HG03342 (cell line): ENCODE data around the gene NT5DC1.
"Not testable (repeated sequence)": the region's sequence is repeated elsewhere in the genome, so short reads cannot be mapped to it uniquely, and the experiment has no call there.

Experiments
- ATAC-seq: cut with Tn5 transposase; IDR thresholded peaks from one replicate; pipeline ENCODE4 v1.9.1; 2021; ENCODE audit warnings: mild to moderate bottlenecking, moderate library complexity; ENCODE audit not compliant: unreplicated experiment

Gene NT5DC1

GRCh38 chr6:116268589-116269293, 168.1 kb downstream of the NT5DC1 start:
- ATAC-seq = peak; percentile 90

DNA sequence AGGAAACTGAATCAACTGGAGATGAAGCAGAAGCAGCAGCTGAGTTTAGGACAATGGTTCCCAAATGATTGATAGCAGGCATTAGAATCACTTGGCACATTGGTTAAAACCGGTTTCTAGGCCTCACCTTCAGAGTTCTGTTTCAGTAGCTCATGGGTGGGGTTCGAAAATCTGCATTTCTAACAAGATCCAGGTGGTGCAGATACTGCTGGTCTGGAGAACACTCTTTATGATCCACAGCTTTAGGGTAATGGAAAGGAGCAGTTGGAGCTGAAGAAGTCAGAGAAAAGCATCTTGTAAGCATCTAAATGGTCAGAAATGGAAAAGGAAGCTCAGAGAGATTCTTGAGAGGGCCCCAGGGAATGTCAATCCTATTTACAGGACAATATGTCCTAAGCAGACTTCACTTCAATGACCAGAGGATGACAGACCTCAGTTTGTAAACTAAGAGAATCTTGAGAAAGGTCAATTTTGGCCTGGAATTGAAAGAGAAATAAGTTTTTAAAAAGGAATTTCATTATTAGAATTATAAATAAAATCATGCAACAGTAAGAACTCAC, 170.6 kb downstream of the NT5DC1 start:
- no peak for ATAC-seq

- no peak for ATAC-seq
These were observed 176.5 kb downstream of the NT5DC1 start for GRCh38 chr6:116277124-116277523.

DNA sequence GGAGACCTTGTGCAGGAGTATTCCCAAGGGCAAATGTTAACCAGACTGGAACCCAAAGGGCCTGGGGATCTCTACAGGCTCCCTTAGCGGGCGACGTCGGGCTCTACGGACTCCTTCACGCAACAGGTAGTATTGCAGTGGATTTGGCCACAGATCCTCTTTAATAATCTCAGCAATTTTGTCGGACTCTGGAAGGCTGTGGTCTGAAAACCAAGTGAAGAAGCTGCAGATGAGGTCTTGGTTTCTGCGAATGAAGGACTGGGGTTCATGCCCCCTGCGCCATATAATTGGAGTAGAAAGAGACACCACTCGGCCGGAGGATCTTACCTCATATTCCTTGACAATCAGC, 177.8 kb downstream of the NT5DC1 start:
- ATAC-seq = no peak

DNA sequence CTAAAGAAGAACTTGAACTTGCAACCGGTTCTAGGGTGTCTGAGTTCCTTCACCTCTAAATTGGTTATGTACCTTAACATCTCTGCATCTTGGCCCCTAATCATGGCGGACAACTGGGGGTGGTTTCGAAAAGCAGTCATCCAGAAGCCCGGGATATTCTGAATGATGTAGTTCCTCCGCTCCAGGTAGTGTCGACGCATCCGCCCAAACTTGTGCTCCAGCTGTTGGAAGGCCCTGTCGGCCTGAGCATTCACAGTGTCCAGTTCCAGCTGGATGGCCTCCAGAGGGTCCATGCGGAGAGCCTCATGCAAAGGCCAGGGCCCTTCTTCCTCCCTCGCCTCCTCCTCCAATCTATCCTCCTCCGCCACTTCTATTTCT, 178.2 kb downstream of the NT5DC1 start:
- no peak for ATAC-seq

DNA sequence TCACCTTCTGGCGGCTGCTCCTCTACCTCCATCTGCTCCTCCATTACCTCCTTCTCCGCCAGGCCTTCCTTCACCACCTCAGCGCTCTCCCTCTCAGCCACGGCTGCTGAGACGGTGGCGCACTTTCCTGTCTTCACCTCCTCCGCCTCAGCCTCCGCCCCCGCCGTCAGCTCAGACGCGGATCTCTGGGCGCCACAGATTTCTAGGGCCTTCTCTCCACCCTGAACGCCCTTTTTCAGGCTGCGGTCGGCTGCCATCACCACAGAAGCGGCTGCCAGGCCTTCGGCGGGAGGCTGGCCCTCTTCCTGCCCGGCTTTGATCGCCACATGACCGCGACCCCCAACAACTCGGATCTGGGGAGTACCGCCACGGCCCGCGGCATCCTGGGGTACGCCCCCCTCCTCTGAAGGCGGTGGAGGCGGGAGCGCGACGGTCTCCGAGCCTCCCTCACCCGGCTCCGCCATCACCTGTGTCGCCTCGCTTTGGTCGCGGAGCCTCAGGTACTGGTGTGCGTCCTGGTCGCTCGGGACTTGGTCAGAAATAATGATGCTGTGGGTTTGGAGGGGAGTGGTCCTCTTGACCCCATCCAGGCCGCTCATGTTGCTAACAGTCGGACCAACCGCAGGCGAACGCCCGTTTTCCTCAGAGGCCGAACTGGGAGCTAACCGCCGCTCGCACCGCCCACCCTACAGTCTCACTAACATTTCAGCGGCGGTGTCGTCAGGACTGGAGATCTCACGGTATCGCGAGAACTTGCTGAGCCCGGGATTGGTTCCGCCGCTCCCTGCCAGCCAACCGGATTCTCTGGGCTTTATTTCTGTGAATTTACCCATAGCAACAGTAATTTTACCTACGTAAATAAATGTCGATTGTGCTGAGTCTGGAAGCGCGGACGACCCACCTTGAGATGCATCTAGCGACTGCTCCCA, 178.8 kb downstream of the NT5DC1 start, which contains the start of gene TSPYL1:
TSPYL1 (minus strand) TSS at position 699 of the 929 bp plus-strand sequence; CDS start at position 599, 100 bp downstream.
- peak; percentile 95 for ATAC-seq

DNA sequence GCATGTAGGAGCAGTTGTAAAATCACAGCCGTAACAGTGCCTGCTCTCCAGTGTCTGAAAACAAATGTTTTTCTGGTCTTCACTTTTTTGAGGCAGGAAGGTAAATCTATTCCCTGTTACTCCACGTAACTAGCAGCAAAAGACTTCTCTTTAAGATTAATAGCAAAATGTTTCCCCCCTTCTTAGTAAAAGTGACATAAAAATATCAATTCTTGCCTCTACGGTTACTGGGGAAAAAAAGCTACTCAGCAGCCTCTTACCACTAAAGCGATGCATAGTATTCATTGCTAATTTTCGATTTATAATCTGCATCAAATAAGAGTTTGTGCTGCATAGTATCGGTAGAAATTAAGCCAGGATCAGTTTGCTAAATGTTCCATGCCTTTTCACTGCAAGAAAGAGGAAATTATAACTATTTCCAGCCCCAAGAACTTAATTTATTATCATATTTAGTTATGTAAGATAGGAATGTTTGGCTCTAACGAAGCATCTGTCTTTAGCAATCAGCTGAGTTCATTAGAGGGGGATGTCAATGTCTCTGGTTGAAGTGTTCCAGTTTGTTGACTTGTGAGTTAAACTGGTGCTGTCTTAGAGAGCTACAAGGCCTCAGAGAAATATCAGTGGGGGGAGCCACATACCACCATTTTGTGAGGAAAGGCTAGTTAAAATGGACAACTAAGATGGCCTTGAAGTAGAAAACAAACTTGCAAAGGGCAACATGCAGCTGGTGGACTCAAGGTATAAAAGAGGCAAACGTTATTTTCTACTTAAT, 179.7 kb downstream of the NT5DC1 start:
- ATAC-seq = no peak

GRCh38 chr6:116280933-116281316, 180.3 kb downstream of the NT5DC1 start:
- ATAC-seq = no peak

GRCh38 chr6:116282698-116283097, 182.0 kb downstream of the NT5DC1 start:
- no peak for ATAC-seq

- ATAC-seq = no peak
These were observed 182.5 kb downstream of the NT5DC1 start for GRCh38 chr6:116283191-116283590.

- not testable (repeated sequence) for ATAC-seq
These were observed 184.3 kb downstream of the NT5DC1 start for GRCh38 chr6:116284984-116285383.

GRCh38 chr6:116286773-116287358, 186.2 kb downstream of the NT5DC1 start:
- ATAC-seq = no peak

- peak; percentile 80 for ATAC-seq
These were observed 187.1 kb downstream of the NT5DC1 start for GRCh38 chr6:116287689-116288282.

DNA sequence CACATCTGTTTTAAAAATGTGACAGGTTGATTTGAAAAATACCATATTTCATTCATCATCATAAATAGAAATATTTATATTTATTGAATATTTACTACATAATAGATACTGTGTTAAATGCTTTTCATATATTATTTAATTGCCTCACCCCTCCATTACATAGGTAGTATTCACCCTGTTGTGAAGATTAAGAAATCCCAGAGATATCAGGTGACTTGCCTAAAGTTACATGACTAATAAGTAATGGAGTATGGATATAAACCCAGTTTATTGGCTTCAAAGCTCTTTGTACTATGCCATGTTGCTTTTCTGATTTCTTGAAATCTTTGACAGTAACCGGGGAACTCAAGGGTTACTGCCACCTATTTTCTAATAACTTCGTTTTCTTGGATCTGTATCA, 189.2 kb downstream of the NT5DC1 start:
- no peak for ATAC-seq

GRCh38 chr6:116290799-116291198, 190.1 kb downstream of the NT5DC1 start:
- ATAC-seq = no peak

GRCh38 chr6:116291701-116292396, 191.2 kb downstream of the NT5DC1 start:
- ATAC-seq = no peak

DNA sequence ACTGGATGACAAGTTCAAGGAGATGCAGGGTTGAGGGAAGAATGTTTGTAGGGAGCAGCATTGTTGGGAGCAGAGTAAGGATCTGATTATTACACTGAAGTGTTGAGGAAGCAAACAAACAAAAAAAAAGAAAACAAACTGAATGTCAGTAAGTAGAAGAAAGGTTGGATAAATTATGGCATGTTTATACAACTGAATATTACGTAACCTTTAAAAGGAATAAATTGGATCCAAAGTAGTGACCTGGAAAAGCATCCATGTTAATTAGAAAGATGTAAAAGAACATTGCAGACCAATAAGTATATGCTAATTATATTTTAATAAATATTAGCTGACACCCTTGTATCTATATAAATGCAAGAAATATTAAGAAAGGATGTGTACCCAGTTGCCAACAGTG, 191.9 kb downstream of the NT5DC1 start:
- ATAC-seq = no peak

DNA sequence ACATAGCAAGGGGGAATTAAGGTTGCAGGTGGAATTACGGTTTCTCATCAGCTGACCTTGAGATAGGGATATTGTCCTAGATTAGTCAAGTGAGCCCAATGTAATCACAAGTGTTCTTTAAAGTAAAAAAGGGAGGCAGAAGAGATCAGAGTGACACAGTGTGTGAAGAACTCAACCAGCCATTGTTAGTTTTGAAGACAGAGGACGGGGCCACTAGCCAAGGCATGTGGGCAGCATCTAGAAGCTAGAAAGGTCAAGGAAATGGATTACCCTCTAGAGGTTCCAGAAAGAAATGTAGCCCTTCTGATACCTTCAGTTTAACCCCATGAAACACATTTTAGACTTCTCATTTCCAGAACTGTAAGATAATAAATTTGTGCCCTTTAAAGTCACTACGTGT, 197.6 kb downstream of the NT5DC1 start:
- no peak for ATAC-seq

- peak; percentile 66 for ATAC-seq
These were observed 198.3 kb downstream of the NT5DC1 start for GRCh38 chr6:116298973-116299372.
